Measurements from ENCODE around the gene REPIN1.

The REPIN1 gene

DNA sequence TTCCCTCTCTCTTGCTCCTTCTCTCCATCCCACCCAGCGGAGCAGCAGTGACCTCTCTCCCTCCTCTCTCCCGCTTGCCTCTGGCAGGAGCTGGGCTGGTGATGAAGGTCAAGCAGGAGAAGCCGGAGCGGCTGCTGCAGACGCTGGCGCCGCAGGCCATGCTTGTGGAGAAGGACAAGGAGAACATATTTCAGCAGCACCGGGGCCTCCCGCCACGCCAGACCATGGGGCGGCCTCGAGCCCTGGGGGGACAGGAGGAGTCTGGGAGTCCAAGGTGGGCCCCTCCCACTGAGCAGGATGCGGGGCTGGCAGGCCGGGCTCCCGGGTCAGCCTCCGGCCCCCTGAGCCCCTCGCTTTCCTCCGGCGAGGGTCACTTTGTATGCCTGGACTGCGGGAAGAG, 27.8 kb downstream of the REPIN1 start:
- no peak for DNase-seq (ENCODE audit: low read depth)

GRCh38 chr7:150396851-150397260, 28.2 kb downstream of the REPIN1 start:
- DNase-seq (ENCODE audit: low read depth), result no peak

DNA sequence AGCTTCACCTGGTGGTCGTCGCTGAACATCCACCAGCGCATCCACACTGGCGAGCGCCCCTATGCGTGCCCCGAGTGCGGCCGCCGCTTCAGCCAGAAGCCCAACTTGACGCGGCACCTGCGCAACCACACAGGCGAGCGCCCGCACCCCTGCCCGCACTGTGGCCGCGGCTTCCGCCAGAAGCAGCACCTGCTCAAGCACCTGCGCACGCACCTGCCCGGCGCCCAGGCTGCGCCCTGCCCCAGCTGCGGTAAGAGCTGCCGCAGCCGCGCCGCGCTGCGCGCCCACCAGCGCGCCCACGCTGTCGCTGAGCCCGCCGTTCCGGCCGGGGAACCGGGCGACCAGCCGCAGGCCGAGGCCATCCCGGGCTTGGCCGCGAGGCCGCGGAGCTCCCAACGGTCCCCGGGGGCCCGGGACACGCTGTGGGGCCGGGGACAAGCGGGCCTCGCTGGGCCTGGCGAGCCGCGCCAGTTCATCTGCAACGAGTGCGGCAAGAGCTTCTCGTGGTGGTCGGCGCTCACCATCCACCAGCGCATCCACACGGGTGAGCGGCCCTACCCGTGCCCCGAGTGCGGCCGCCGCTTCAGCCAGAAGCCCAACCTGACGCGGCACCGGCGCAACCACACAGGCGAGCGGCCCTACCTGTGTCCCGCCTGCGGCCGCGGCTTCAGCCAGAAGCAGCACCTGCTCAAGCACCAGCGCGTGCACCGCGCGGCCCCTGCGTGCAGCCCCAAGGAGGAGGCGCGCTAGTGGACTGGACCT, 28.9 kb downstream of the REPIN1 start:
- no peak for DNase-seq (ENCODE audit: low read depth)

- DNase-seq (ENCODE audit: low read depth), result no peak
These were observed 29.7 kb downstream of the REPIN1 start for GRCh38 chr7:150398108-150398964.

- no peak for DNase-seq (ENCODE audit: low read depth)
These were observed 30.3 kb downstream of the REPIN1 start for GRCh38 chr7:150398965-150399320.

- DNase-seq (ENCODE audit: low read depth), result no peak
These were observed 30.9 kb downstream of the REPIN1 start for GRCh38 chr7:150399421-150400007.

GRCh38 chr7:150400008-150400787, 31.6 kb downstream of the REPIN1 start:
- DNase-seq (ENCODE audit: low read depth), result no peak

DNA sequence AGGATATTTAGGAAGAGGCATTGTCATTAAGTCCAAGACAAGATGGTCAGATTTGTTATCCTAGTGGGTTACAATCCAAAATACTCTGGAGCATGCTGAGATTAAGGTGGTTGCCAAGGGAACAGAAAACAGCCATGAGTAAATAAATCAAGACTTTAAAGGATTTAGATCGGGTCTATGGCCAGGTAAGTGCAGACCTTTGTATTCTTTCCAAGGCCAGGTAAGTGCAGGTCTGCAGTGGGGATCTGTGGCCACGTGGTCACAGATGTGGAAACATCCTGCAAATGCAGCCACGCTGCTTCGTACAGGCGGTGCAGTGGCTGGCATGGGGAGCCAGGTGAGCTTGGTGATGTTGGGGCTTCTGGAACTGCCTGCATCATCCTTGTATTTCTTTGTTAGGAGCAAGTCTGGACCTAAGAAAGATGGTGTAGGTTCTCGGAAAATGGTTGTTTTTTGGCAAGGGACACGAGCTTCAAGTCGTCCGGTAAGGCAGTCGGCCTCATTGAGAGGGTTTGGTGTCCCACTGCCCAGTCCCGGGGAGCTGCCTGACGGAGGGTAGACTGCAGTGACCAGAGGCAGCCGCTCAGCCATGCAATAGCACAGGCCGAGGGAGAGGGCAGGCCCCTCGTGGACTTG, 32.3 kb downstream of the REPIN1 start:
- no peak for DNase-seq (ENCODE audit: low read depth)

DNA sequence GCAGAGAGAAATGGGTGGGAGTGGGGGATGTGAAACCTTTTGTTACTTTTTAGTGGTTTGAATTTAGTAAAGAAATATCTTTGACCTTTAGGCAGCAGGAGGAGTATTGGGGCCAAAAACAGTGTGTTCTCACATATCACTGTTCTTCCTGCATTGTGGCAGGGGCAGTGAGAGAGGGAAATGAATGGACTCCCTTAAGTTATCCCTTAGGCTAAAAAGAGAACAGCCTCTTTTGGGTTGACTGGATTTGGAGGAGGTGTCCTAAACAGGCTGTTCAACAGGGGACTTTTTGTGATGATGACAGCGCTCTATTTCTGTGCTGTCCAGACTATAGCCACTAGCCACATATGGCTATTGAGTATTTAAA, 32.8 kb downstream of the REPIN1 start:
- no peak for DNase-seq (ENCODE audit: low read depth)

DNA sequence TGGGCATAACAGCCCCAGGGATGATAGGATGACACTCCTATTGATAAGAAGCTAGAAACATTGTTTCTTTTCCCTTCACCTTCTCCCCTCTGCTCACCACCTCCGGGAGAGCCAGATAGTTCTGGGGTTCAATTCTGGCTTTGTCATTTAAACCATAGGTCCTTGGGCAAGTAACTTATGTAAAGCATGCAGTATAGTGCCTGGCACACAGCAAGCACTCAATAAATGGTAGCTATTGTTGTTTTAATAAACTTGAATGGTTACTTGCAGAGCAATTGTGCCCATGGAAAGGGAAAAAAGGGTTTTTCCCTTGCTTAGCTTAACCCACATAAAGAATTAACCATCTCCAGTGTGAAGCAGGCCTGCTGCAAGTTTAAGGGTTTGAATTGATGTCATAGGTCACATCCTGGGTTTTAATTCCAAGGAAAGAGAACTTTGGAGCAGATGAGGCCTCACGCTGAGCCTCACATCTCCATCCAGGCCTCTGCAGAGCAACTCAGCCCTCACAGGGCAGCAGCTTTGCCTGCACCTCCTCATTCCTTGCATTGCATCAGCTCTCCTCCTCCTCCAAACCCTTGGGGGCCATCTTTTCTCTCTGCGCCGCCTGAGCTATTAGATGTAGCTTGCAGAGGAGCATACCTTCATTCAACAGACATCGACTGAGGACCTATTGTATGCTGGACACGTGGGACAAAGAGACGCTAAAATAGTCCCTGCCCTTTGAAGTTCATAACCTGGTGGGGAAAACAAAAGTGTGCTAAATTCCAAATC, 33.4 kb downstream of the REPIN1 start:
- no peak for DNase-seq (ENCODE audit: low read depth)

DNA sequence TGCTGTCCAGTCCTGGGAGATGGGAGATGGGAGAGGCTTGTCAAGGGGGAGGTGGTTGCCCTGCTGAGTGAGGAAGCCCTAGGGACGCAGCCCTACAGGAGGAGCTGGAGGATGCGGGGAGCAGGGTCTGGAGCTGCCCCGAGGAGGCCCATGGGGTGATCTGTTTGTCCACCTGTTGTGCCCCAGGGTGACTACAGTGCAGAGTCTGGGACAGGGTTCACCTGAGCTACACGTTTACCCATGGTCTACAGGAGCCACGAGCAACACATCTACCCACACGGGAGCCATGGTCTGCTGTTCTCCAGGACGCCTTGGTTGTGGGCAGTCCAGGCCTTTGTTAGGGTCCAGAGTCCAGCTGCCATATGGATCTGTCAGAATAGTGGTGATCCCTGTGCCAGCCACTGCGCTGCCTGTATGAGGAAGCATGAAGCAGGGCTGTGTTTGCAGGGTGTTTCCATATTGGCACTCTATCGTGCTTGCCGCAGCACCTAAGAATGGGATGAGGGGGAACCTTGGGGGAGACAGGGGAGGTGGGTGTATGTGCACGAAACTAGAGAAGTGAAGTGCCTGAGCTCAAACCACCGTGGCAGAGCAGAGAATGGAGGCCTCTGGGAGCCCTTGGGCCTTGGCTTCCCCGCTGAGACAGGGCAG, 34.2 kb downstream of the REPIN1 start:
- DNase-seq (ENCODE audit: low read depth), result no peak

GRCh38 chr7:150403376-150404171, 35.0 kb downstream of the REPIN1 start:
- no peak for DNase-seq (ENCODE audit: low read depth)

GRCh38 chr7:150404172-150404804, 35.7 kb downstream of the REPIN1 start:
- DNase-seq (ENCODE audit: low read depth), result no peak

GRCh38 chr7:150404805-150405583, 36.4 kb downstream of the REPIN1 start:
- DNase-seq (ENCODE audit: low read depth), result no peak

DNA sequence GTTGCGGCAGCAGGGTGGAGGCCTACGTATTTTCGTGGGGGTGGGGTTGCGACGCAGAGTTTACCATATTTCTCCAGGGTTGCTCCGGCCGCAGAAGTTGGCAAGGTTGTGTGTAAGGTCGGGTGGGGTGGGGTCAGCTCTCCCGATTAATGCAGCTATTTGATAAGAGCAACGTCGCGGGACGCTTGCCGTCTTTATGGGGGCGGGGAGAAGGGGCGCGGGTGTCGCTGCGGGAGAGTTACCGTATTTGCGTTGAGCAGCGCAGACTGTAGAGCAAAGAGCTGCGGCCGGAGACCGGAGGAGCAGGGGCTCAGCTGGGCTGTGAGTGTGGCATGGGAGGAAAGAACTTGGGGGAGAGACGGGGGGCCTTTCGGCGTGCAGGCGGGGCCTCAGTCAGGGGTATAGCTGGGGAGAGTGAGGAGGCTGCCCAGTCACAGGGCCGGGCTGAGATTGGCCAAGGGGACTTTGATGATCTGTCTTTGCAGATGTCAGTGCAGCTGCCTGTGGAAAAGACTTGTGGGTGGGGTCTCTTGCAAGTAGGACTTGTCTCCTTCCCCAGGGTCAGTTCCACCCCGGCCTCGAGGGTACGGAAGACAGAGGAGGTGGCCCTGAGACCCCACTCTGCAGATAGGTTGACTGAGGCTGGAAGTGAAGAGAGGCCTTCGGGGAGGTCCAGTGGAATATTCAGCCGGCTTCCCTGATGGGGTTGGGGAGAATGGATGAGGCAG, 37.1 kb downstream of the REPIN1 start:
- DNase-seq (ENCODE audit: low read depth), result no peak

GRCh38 chr7:150406312-150406566, 37.6 kb downstream of the REPIN1 start:
- DNase-seq (ENCODE audit: low read depth), result no peak

DNA sequence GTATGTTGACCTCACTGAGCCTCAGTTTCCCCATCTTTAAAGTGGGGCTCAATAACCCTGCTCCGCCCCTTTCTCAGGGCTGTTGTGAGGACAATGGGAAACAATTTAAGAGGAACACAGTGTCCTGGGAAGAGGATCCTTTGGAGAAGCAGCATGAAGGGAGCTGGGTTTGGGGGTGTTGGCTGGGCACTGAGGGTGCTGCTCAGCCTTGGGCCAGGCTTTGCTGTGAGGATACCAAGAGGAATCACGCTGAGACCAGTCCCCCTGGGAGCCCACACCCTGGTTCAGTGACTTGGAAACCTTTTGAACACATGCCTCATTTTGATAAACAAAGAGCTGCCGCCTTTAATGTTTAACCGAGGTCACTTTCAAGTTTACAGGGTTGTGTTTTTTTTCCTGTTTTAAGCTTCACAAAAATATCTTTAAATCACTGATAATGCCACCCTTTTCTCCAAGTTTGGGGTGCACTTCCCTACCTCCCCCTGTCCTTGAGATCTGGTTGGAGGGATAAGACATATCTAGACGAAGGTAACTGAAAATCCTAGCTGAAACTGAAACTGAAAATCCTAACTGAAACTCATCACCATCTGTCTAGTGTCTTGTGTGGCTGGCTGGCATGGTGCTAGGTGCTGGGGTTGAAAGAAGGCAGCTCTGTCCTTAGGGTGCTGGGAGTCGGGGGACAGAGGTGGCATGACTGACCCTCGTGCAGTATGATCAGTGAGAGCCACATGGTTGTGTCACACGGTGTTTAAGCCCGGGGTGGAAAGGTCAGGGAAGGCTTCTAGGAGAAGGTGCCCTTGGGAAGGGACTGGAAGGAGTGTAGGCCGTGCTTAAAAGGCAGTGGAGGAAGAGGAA, 38.2 kb downstream of the REPIN1 start:
- DNase-seq (ENCODE audit: low read depth), result no peak
